Stomach (tissue), 9 donors: ENCODE measurements around the gene TP53BP2. TPM values are rescaled to one million over a fixed set of nuclear protein-coding genes. Genes with fewer than 3 reads are reported as not detected.

Source experiments
- DNase-seq, 2 donors: peaks; one replicate each; pipeline versions ENCODE4 v3.0.0 to v3.0.0-alpha.2; 2013 to 2019
- H3K27ac ChIP-seq, 5 donors: fragments of 200-600 bp in 4 of 5; sonication (generic) in 4 of 5; one replicate each; pipeline ENCODE4 v1.5.1; 2013 to 2019; ENCODE audit warnings: mild to moderate bottlenecking in 1 of 5, moderate library complexity in 1 of 5
- H3K27me3 ChIP-seq, 3 donors: fragments of 200-600 bp; sonication (generic); one replicate each; pipeline ENCODE4 v1.5.1; 2017 to 2019; ENCODE audit warnings: mixed run types in 1 of 3
- H3K36me3 ChIP-seq, 4 donors: fragments of 200-600 bp; sonication (generic); 1 replicate in 3 of 4; 2 replicates in 1 of 4; pipeline ENCODE4 v1.5.1; 2016 to 2019
- H3K4me1 ChIP-seq, 4 donors: fragments of 200-600 bp; sonication (generic); one replicate each; pipeline ENCODE4 v1.5.1; 2016 to 2019
- H3K4me3 ChIP-seq, 4 donors: fragments of 200-600 bp; sonication (generic) in 3 of 4; one replicate each; pipeline ENCODE4 v1.5.1; 2016 to 2019; ENCODE audit warnings: mild to moderate bottlenecking in 1 of 4
- H3K9me3 ChIP-seq, 4 donors: fragments of 200-600 bp; sonication (generic); one replicate each; pipeline ENCODE4 v1.5.1; 2016 to 2019
- EP300 ChIP-seq: sonication (generic); formaldehyde crosslinking; IDR thresholded peaks from one replicate; pipeline ENCODE4 v1.6.1; 2017; ENCODE audit warnings: antibody characterized with exemption
- POLR2A ChIP-seq, 4 donors: fragments of 450-650 bp; IDR thresholded peaks; one replicate each; pipeline ENCODE4 v1.6.1; 2016; ENCODE audit warnings: antibody characterized with exemption in 4 of 4, control low read depth in 2 of 4, mild to moderate bottlenecking in 1 of 4, moderate library complexity in 1 of 4
- POLR2AphosphoS5 ChIP-seq, 3 donors: sonication (generic); formaldehyde crosslinking; IDR thresholded peaks; one replicate each; pipeline ENCODE4 v1.6.1; 2016; ENCODE audit warnings: antibody characterized with exemption in 3 of 3
- WGBS, 5 donors: extraction: QIAGEN DNeasy Blood & Tissue Kit in 3 of 5; methylation state at CpG; one replicate each; pipeline versions ENCODE4 v1.1.5 to v1.1.7; 2013 to 2018; 5-methylcytosine and 5-hydroxymethylcytosine counted together
- intact Hi-C: fragments of 100-400 bp; cut with DNase I; formaldehyde crosslinking; loops from one replicate; pipeline ENCODE4 v1.15.1; 2023; ENCODE audit warnings: low total_unique reads
- polyA plus RNA-seq, 3 donors: library from polyadenylated mRNA; stranded (reverse); fragments of 200-250 nt; gene quantifications; one replicate each; pipeline ENCODE4 v1.2.3, GENCODE V29; 2013
- total RNA-seq, 5 donors: library from RNA; depleted of rRNA; stranded (reverse); fragments of >200 nt; gene quantifications; one replicate each; pipeline versions ENCODE4 v1.1.0 to v1.2.3, GENCODE V29; 2014 to 2016
- TF ChIP-seq, protein P1 (sequence below), 7 experiments: fragments of 450-650 bp in 4 of 7; fragments of 200-600 bp in 3 of 7; sonication (generic) in 3 of 7; IDR thresholded peaks; one replicate each; pipeline ENCODE4 v1.5.1; 2016 to 2019; ENCODE audit warnings: antibody characterized with exemption in 7 of 7, control low read depth in 2 of 7, mild to moderate bottlenecking in 1 of 7
- donor health status: healthy with polysubstance abuse.
- donor health status: Bipolar disorder and iron deficiency.
- donor health status: healthy.

Gene TP53BP2
- total and polyA plus RNA-seq, 8 donors = 6.9 to 157 (median 32.9) TPM

DNA sequence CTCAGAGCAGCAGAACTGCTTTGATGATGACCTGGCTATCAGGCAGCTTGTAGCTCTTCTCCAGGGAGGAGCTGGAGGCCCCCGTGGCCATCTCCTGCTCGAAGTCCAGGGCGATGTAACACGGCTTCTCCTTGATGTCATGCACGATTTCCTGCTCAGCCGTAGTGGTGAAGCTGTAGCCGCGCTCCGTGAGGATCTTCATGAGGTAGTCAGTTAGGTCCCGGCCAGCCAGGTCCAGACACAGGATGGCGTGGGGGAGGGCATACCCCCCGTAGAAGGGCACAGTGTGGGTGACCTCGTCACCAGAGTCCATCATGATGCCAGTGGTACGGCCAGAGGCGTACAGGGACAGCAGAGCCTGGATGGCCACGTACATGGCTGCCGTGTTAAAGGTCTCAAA lies 18.3 kb upstream of the TP53BP2 start:
- intact Hi-C loops = no loop called here
- no peaks in the 10 kb centered on the region for H3K36me3 ChIP-seq
- H3K27me3 ChIP-seq = no peaks in the 10 kb centered on the region
- H3K9me3 ChIP-seq = no peaks in the 10 kb centered on the region
- H3K4me1 ChIP-seq = peaks cover 0 to 2% (median 0%) of the 10 kb centered on the region in 4 donors
- H3K4me3 ChIP-seq = no peak overlapping the region
- DNase-seq = no peak
- TF ChIP-seq, protein P1, sequence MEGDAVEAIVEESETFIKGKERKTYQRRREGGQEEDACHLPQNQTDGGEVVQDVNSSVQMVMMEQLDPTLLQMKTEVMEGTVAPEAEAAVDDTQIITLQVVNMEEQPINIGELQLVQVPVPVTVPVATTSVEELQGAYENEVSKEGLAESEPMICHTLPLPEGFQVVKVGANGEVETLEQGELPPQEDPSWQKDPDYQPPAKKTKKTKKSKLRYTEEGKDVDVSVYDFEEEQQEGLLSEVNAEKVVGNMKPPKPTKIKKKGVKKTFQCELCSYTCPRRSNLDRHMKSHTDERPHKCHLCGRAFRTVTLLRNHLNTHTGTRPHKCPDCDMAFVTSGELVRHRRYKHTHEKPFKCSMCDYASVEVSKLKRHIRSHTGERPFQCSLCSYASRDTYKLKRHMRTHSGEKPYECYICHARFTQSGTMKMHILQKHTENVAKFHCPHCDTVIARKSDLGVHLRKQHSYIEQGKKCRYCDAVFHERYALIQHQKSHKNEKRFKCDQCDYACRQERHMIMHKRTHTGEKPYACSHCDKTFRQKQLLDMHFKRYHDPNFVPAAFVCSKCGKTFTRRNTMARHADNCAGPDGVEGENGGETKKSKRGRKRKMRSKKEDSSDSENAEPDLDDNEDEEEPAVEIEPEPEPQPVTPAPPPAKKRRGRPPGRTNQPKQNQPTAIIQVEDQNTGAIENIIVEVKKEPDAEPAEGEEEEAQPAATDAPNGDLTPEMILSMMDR (IDR thresholded peaks at IDR 0.05) = no peak
- TF ChIP-seq EP300 = no peak
- no peak for TF ChIP-seq POLR2AphosphoS5 (IDR thresholded peaks at IDR 0.05)
- TF ChIP-seq POLR2A (IDR thresholded peaks at IDR 0.05) = no peak
- H3K27ac ChIP-seq = no peak overlapping the region
- WGBS, 5 donors = 91 to 95% (median 93%) methylated on average over 13 to 17 of the region's 17 CpGs

DNA sequence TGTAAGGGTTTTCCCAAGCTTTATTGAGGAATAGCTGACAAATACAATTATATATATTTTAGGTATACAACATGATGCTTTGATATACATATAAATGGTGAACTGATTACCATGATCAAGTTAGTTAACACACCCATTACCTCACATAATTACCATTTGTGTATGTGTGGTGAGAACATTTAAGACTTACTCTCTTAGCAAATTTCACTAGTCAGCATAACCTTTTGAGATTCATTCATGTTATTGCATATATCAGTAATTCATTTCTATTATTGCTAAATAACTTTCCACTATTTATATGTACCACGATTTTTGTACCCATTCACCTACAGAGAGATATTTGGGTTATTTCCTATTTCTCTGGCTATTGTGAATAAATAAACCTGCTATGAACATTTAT lies 16.2 kb upstream of the TP53BP2 start:
- intact Hi-C loops = no loop called here
- Histone ChIP-seq H3K9me3 (no peaks in the 10 kb centered on the region), H3K27me3 (no peaks in the 10 kb centered on the region), H3K4me3 (no peak overlapping the region), H3K36me3 (no peaks in the 10 kb centered on the region), H3K27ac (no peak overlapping the region), H3K4me1 (peaks cover 0 to 4% (median 0%) of the 10 kb centered on the region in 4 donors)
- 82 to 89% (median 87%) methylated on average over 1 of the region's 1 CpG for WGBS, 5 donors
- TF ChIP-seq POLR2AphosphoS5 (IDR thresholded peaks at IDR 0.05) = no peak
- no peak for DNase-seq

- Histone ChIP-seq H3K4me1 (peaks cover 0 to 4% (median 0%) of the 10 kb centered on the region in 4 donors), H3K4me3 (no peak overlapping the region), H3K9me3 (no peaks in the 10 kb centered on the region), H3K27me3 (no peaks in the 10 kb centered on the region), H3K36me3 (no peaks in the 10 kb centered on the region), H3K27ac (no peak overlapping the region)
- TF ChIP-seq EP300 (no peak), POLR2AphosphoS5 (IDR thresholded peaks at IDR 0.05) (no peak), POLR2A (IDR thresholded peaks at IDR 0.05) (no peak)
- TF ChIP-seq, protein P1 (IDR thresholded peaks at IDR 0.05) = no peak
- no peak for DNase-seq
- 34 to 56% (median 37%) methylated on average over 5 of the region's 5 CpGs for WGBS, 5 donors
- intact Hi-C loops = no loop called here
Measured at GRCh38 chr1:223860051-223860622, 14.4 kb upstream of the TP53BP2 start.

DNA sequence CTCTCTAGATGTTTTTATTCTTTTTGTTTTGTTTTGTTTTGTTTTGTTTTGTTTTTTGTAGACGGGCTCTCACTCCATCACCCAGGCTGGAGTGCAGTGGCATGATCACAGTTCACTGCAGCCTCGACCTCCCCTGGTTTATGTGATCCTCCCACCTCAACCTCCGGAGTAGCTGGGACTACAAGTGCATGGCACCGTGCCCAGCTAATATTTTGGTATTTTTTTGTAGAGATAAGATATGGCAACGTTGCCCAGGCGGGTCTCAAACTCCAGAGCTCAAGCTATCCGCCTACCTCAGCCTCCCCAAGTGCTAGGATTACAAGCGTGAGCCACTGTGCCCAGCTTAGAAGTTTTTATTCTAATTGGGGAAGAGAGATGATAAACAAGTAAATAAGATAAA lies 13.3 kb upstream of the TP53BP2 start:
- H3K27me3 ChIP-seq = no peaks in the 10 kb centered on the region
- no peak overlapping the region for H3K4me3 ChIP-seq
- no peaks in the 10 kb centered on the region for H3K36me3 ChIP-seq
- no peaks in the 10 kb centered on the region for H3K9me3 ChIP-seq
- H3K27ac ChIP-seq = no peak overlapping the region
- TF ChIP-seq POLR2A (IDR thresholded peaks at IDR 0.05) (no peak), POLR2AphosphoS5 (IDR thresholded peaks at IDR 0.05) (no peak), EP300 (no peak)
- TF ChIP-seq, protein P1 (IDR thresholded peaks at IDR 0.05) = no peak
- 40 to 53% (median 45%) methylated on average over 8 of the region's 8 CpGs for WGBS, 5 donors
- DNase-seq = no peak
- peaks cover 0 to 4% (median 0%) of the 10 kb centered on the region in 4 donors for H3K4me1 ChIP-seq
- intact Hi-C loops = no loop called here

DNA sequence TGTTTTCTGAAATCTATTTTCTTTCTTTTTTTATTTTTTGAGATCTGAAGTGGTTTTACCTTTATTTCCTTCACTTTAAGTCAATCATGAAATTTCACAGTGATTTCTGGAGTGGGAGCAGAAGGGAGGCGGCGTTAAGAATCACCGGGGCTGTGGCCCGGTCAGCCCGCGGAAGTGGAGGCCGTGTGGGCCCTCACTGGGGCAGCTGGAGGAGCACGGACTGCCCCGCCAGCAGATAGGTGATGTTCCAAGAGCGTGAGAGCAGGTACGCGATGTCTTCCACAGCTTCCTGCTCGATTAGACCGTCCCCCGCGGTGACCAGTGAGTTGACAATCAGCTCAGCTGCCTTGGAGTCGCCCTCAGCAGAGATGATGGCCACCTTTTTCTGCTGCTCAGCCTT lies 10.6 kb upstream of the TP53BP2 start:
- 92 to 97% (median 95%) methylated on average over 17 of the region's 17 CpGs for WGBS, 5 donors
- peaks cover 0 to 4% (median 0%) of the 10 kb centered on the region in 4 donors for H3K4me1 ChIP-seq
- TF ChIP-seq EP300 (no peak), POLR2A (IDR thresholded peaks at IDR 0.05) (no peak), POLR2AphosphoS5 (IDR thresholded peaks at IDR 0.05) (no peak)
- intact Hi-C loops = no loop called here
- H3K9me3 ChIP-seq = no peaks in the 10 kb centered on the region
- H3K36me3 ChIP-seq = no peaks in the 10 kb centered on the region
- H3K27ac ChIP-seq = no peak overlapping the region
- no peak overlapping the region for H3K4me3 ChIP-seq
- no peak for DNase-seq
- no peaks in the 10 kb centered on the region for H3K27me3 ChIP-seq
